GM12892 (cell line): ENCODE data around the gene BBLN.

Experiments
- POLR2A ChIP-seq: IDR thresholded peaks from 2 replicates; pipeline ENCODE4 v1.6.1; 2011; ENCODE audit warnings: low read depth, low read length, control low read depth
- POLR2AphosphoS5 ChIP-seq: IDR thresholded peaks from 2 replicates; pipeline ENCODE4 v1.6.1; 2011; ENCODE audit warnings: low read depth, low read length, control low read depth
- TAF1 ChIP-seq: IDR thresholded peaks from 2 replicates; pipeline ENCODE4 v1.6.1; 2011; ENCODE audit warnings: low read depth, mild to moderate bottlenecking, control low read depth, low read length, borderline replicate concordance

- TF ChIP-seq POLR2A (no peak), TAF1 (no peak), POLR2AphosphoS5 (no peak)
Measured at GRCh38 chr9:128180447-128180846, 20.4 kb downstream of the BBLN start.
